Gastroesophageal sphincter (tissue), 4 donors: ENCODE measurements around the gene SGPP1. TPM values are rescaled to one million over a fixed set of nuclear protein-coding genes. Genes with fewer than 3 reads are reported as not detected.

Source experiments
- ATAC-seq: fragments of 150-250 bp; one replicate; pipeline ENCODE4 v1.9.1; 2016; ENCODE audit warnings: mild to moderate bottlenecking, moderate library complexity
- H3K27ac ChIP-seq, 4 donors: fragments of 200-600 bp; sonication (generic) in 3 of 4; 1 replicate in 3 of 4; 2 replicates in 1 of 4; pipeline ENCODE4 v1.5.1; 2016 to 2019
- H3K27me3 ChIP-seq: fragments of 200-600 bp; sonication (generic); one replicate; pipeline ENCODE4 v1.5.1; 2019
- H3K36me3 ChIP-seq, 2 donors: fragments of 200-600 bp; sonication (generic); one replicate each; pipeline ENCODE4 v1.5.1; 2019; ENCODE audit warnings: control low read depth in 1 of 2
- H3K4me1 ChIP-seq, 3 donors: fragments of 200-600 bp; sonication (generic); 1 replicate in 2 of 3; 2 replicates in 1 of 3; pipeline ENCODE4 v1.5.1; 2016 to 2019; ENCODE audit warnings: control low read depth in 2 of 3
- H3K4me3 ChIP-seq, 2 donors: fragments of 200-600 bp; sonication (generic); one replicate each; pipeline ENCODE4 v1.5.1; 2019; ENCODE audit warnings: mild to moderate bottlenecking in 1 of 2, moderate library complexity in 1 of 2
- H3K9me3 ChIP-seq, 3 donors: fragments of 200-600 bp; sonication (generic); one replicate each; pipeline ENCODE4 v1.5.1; 2017 to 2019; ENCODE audit warnings: control low read depth in 2 of 3
- EP300 ChIP-seq: sonication (generic); formaldehyde crosslinking; IDR thresholded peaks from one replicate; pipeline ENCODE4 v1.6.1; 2017; ENCODE audit warnings: antibody characterized with exemption, mild to moderate bottlenecking
- POLR2A ChIP-seq, 2 donors: fragments of 450-650 bp; IDR thresholded peaks; one replicate each; pipeline ENCODE4 v1.6.1; 2017; ENCODE audit warnings: antibody characterized with exemption in 2 of 2, mild to moderate bottlenecking in 2 of 2, moderate library complexity in 1 of 2
- POLR2AphosphoS5 ChIP-seq: sonication (generic); formaldehyde crosslinking; IDR thresholded peaks from one replicate; pipeline ENCODE4 v1.6.1; 2017; ENCODE audit warnings: antibody characterized with exemption
- WGBS, 2 donors: methylation state at CpG; one replicate each; pipeline ENCODE4 v1.1.5; 2018; ENCODE audit warnings: low coverage in 1 of 2; 5-methylcytosine and 5-hydroxymethylcytosine counted together
- total RNA-seq, 4 donors: library from RNA; depleted of rRNA; stranded (reverse); fragments of >200 nt; gene quantifications; one replicate each; pipeline ENCODE4 v1.1.0, GENCODE V29; 2016
- TF ChIP-seq, protein P1 (sequence below), 4 experiments: fragments of 200-600 bp in 2 of 4; fragments of 450-650 bp in 2 of 4; sonication (generic) in 1 of 4; IDR thresholded peaks; one replicate each; pipeline ENCODE4 v1.5.1; 2017 to 2019; ENCODE audit warnings: antibody characterized with exemption in 4 of 4, mild to moderate bottlenecking in 2 of 4, moderate library complexity in 2 of 4

SGPP1 gene, protein sequence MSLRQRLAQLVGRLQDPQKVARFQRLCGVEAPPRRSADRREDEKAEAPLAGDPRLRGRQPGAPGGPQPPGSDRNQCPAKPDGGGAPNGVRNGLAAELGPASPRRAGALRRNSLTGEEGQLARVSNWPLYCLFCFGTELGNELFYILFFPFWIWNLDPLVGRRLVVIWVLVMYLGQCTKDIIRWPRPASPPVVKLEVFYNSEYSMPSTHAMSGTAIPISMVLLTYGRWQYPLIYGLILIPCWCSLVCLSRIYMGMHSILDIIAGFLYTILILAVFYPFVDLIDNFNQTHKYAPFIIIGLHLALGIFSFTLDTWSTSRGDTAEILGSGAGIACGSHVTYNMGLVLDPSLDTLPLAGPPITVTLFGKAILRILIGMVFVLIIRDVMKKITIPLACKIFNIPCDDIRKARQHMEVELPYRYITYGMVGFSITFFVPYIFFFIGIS
- 10 to 100 TPM; 14.9 to 28.9 (median 17.9) TPM for total RNA-seq

DNA sequence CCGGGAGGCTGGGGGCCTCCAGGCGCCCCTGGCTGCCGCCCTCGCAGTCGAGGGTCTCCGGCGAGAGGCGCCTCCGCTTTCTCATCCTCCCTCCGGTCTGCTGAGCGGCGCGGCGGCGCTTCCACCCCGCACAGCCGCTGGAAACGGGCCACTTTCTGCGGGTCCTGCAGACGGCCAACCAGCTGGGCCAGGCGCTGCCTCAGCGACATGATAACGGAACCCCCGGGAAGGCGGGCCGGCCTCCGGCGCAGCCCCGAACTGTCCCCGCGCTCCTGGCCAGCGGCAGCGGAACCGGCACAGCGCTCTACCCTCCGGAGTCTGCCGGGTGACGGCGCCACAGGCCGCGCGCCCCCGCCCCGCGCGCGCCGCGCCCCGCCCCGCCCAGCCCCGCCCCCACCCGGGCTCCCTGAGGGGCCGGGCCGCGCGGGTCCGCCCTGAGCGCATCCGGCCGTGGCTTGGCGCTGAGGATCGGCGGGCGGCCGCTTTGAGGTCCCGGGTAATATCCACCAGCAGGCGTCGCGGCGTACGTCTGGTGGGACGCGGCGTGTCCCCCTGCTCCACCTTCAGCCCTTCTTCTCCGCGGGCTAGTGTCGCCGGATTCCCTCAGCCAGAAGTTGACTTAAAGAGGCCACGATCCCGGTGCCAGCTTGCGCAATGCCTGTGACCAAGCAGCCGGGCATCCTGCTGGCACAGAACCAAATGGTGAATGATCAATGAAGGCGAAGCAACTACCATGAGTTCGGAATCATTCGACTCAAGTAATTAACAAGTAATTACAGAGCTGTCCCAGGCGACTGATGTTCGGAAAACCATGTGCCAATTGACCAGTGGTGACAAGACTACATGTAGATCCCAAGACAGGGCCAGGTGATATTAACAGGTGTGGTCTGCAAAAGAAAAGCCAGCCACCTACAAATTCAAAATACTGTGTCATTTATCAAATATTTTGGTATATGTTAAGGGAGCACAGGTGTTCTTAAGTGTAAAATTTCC lies at the start of gene SGPP1:
Gene SGPP1 (minus strand): TSS at position 330 of the 993 bp plus-strand sequence. CDS start 121 bp downstream, at position 209.
- 8% methylated on average over 2 to 11 of the region's 88 CpGs for WGBS, 2 donors
- no peaks in the 10 kb centered on the region for H3K27me3 ChIP-seq
- H3K4me1 ChIP-seq = peaks cover 0 to 39% (median 3%) of the 10 kb centered on the region in 3 donors
- ATAC-seq = peak; percentile 95
- peak; percentile 71 for TF ChIP-seq POLR2AphosphoS5
- peak; percentile 67 to 72 for TF ChIP-seq POLR2A (IDR thresholded peaks at IDR 0.05)
- TF ChIP-seq, protein P1, sequence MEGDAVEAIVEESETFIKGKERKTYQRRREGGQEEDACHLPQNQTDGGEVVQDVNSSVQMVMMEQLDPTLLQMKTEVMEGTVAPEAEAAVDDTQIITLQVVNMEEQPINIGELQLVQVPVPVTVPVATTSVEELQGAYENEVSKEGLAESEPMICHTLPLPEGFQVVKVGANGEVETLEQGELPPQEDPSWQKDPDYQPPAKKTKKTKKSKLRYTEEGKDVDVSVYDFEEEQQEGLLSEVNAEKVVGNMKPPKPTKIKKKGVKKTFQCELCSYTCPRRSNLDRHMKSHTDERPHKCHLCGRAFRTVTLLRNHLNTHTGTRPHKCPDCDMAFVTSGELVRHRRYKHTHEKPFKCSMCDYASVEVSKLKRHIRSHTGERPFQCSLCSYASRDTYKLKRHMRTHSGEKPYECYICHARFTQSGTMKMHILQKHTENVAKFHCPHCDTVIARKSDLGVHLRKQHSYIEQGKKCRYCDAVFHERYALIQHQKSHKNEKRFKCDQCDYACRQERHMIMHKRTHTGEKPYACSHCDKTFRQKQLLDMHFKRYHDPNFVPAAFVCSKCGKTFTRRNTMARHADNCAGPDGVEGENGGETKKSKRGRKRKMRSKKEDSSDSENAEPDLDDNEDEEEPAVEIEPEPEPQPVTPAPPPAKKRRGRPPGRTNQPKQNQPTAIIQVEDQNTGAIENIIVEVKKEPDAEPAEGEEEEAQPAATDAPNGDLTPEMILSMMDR (IDR thresholded peaks at IDR 0.05) = peak in 3 of 4 experiments; percentile 46 to 54 (median 51)
- no peak for TF ChIP-seq EP300
- H3K4me3 ChIP-seq = peak within 1 kb of the TSS; percentile 95 to 99
- H3K9me3 ChIP-seq = no peaks in the 10 kb centered on the region
- peak within 1 kb of the TSS; percentile 82 to 96 (median 90) for H3K27ac ChIP-seq
- no peaks in the 10 kb centered on the region for H3K36me3 ChIP-seq

DNA sequence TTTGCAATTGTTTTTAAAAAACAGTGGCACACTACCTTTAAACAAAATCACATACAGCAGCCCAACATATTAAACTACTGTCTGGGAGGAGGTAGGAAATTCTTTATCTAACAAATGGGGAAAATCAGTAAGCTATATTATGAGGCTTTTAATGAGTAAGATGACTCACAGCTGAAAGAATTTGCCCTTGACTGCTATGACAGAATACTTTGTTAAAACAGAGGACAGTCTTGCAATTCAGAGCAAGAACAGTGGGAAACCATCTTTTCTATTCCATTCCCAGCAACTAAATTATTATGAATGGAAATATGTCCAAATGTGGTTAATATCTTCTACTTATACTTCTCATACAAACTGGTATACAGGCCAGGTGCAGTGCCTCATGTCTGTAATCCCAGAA lies 49.2 kb upstream of the SGPP1 start:
- H3K4me3 ChIP-seq = no peak overlapping the region
- TF ChIP-seq POLR2A (IDR thresholded peaks at IDR 0.05) (no peak), POLR2AphosphoS5 (no peak), EP300 (no peak)
- TF ChIP-seq, protein P1 (IDR thresholded peaks at IDR 0.05) = no peak
- no peaks in the 10 kb centered on the region for H3K4me1 ChIP-seq
- ATAC-seq = no peak
- H3K9me3 ChIP-seq = no peaks in the 10 kb centered on the region
- H3K36me3 ChIP-seq = no peaks in the 10 kb centered on the region
- no peak overlapping the region for H3K27ac ChIP-seq
- H3K27me3 ChIP-seq = no peaks in the 10 kb centered on the region

DNA sequence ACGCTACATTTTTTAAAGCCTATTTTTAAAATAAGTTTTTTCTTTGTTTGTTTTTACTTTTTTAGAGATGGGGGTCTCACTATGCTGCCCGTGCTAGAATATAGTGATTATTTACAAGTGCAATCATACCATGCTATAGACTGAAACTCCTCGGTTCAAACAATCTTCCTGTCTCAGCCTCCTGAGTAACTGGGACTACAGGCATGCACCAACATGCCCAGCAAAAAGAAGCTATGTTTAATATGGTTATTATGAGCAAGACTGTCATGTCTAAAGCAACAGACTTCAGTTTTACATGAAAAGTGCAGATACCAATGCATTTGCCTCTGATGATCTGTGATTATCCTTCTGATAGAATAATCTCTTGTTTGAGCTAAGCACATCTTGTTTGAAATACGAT lies 45.6 kb upstream of the SGPP1 start:
- no peak overlapping the region for H3K4me3 ChIP-seq
- H3K9me3 ChIP-seq = no peaks in the 10 kb centered on the region
- no peaks in the 10 kb centered on the region for H3K36me3 ChIP-seq
- no peak for ATAC-seq
- H3K27ac ChIP-seq = no peak overlapping the region
- 59 to 64% methylated on average over 4 of the region's 4 CpGs for whole genome bisulfite sequencing, 2 donors
- H3K4me1 ChIP-seq = no peaks in the 10 kb centered on the region
- H3K27me3 ChIP-seq = no peaks in the 10 kb centered on the region
- TF ChIP-seq, protein P1 (IDR thresholded peaks at IDR 0.05) = no peak
- TF ChIP-seq POLR2A (IDR thresholded peaks at IDR 0.05) (no peak), EP300 (no peak)

DNA sequence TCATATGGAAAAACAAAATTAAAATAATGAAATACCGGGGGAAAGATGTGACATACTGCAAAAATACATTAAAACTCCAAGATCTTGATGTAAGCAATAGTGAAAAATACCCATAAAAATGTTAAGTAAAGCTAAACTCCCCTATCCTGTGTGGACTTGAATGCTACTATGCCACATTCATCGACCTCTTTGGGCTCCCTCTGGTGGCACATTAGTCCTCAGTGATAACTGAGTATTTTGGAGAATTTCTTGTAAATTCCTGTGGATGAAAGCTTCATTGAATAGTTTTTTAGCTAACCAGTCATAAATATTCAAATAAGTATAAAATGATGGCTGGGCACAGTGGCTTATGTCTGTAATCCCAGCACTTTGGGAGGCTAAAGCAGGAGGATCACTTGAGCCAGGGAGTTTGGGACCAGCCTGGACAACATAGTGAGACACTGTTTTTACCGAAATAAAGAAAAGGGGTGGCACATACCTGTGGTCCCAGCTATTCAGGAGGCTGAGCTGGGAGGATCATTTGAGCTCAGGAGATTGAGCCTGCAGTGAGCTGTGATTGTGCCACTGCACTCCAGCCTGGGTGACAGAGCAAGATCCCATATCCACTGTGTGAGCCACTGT lies 42.4 kb upstream of the SGPP1 start:
- TF ChIP-seq, protein P1 (IDR thresholded peaks at IDR 0.05) = peak in 3 of 4 experiments; percentile 35 to 55 (median 48)
- TF ChIP-seq EP300 = no peak
- TF ChIP-seq POLR2AphosphoS5 = no peak
- no peak for ATAC-seq
- H3K27me3 ChIP-seq = no peaks in the 10 kb centered on the region
- no peak overlapping the region for H3K4me3 ChIP-seq
- no peaks in the 10 kb centered on the region for H3K4me1 ChIP-seq
- 54 to 55% methylated on average over 3 of the region's 3 CpGs for WGBS, 2 donors
- no peak overlapping the region for H3K27ac ChIP-seq
- no peaks in the 10 kb centered on the region for H3K36me3 ChIP-seq
- no peaks in the 10 kb centered on the region for H3K9me3 ChIP-seq
